IPS-15b (cell line): ENCODE data around the gene KIAA1217.
"Not testable (repeated sequence)": the region's sequence is repeated elsewhere in the genome, so short reads cannot be mapped to it uniquely, and the experiment has no call there.

Source experiments
- H3K27me3 ChIP-seq: one replicate; pipeline ENCODE4 v1.6.1; 2013; ENCODE audit warnings: low read length; ENCODE audit not compliant: control insufficient read depth, insufficient read depth
- H3K36me3 ChIP-seq: one replicate; pipeline ENCODE4 v1.6.1; 2013; ENCODE audit warnings: low read length; ENCODE audit not compliant: control insufficient read depth, insufficient read depth
- H3K4me1 ChIP-seq: one replicate; pipeline ENCODE4 v1.6.1; 2013; ENCODE audit warnings: mild to moderate bottlenecking, low read length; ENCODE audit not compliant: control insufficient read depth, insufficient read depth
- H3K4me3 ChIP-seq: one replicate; pipeline ENCODE4 v1.5.1; 2013; ENCODE audit warnings: low read depth, low read length
- H3K9ac ChIP-seq: one replicate; pipeline ENCODE4 v1.6.1; 2013; ENCODE audit warnings: low read depth, mild to moderate bottlenecking, low read length
- H3K9me3 ChIP-seq: one replicate; pipeline ENCODE4 v1.6.1; 2013; ENCODE audit warnings: mild to moderate bottlenecking, low read length; ENCODE audit not compliant: control insufficient read depth, insufficient read depth

Gene KIAA1217

DNA sequence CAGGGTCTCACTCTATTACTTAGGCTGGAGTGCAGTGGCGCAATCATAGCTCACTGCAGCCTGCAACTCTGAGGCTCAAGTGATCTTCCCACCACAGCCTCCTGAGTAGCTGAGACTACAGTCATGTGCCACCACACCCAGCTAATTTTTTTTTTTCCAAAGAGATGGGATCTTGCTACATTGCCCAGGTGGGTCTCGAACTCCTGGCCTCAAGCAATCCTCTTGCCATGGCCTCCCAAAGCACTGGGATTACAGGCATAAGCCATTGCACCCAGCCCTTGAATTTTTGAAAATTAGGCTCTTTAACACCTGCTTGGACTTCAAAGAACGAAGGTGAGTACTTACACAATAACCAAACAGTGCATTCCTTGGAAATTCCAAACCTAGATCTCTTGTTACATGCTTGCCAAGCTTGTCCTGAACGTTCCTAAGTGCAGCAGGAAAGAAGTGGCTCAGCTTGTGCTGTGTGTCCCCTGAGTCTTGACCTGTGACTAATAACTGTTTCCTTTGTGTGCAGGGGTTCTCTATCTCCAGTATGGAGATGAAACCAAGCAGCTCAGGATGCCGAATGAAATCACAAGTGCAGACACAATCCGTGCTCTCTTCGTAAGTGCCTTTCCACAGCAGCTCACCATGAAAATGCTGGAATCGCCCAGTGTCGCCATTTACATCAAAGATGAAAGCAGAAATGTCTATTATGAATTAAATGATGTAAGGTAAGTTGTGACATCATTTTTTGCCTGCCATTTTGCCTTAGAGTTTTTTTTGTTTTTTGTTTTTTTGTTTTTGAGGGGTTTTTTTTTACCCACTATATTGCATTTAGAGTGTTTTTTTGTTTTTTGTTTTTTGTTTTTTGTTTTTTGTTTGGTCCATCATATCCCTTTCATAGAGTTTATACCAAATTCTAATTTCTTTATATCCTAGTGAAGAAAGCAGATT is 223.8 kb downstream of the KIAA1217 start:
- no peak overlapping the region for H3K4me3 ChIP-seq
- no peak overlapping the region for H3K9ac ChIP-seq
- H3K4me1 ChIP-seq = peaks cover 2% of the 10 kb centered on the region
- H3K27me3 ChIP-seq = no peaks in the 10 kb centered on the region
- no peaks in the 10 kb centered on the region for H3K9me3 ChIP-seq
- H3K36me3 ChIP-seq = no peaks in the 10 kb centered on the region

DNA sequence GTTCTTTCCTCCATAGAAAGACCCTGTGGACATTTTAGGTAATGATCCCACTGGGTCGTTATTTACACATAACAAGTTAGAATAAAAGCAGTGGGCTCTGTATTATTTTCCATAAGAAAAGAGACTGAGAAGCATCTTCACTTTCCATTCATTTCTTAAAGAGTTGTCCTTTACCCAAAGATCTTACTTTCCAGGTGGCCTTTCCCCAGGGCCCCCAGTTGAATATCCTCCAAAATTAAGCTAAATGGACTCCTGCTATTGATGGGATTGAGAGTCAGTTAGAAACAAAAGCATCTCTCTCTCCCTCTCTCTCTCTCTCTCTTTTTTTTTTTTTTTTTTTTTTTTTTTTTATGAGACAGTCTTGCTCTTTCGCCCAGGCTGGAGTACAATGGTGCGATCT is 224.8 kb downstream of the KIAA1217 start:
- H3K36me3 ChIP-seq = no peaks in the 10 kb centered on the region

DNA sequence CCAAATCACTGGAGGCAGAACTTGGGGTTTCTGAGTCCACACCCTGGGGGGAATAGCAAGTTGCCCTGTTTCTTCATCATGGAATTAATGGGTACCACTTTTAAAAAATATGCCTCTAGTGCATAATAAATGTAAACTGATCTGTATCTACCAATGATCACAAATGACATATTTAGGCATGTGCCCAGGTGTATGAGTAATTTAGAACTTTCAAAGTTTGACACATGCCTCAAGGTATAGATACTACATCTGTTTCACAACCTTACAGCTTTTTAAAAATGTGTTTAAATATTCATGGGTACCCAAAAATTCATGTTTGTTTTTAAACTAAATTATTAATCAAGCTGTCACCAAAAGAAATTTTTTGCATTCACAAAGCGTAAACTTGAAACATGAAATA is 226.0 kb downstream of the KIAA1217 start:
- H3K36me3 ChIP-seq = no peaks in the 10 kb centered on the region
- H3K4me1 ChIP-seq = peaks cover 2% of the 10 kb centered on the region
- no peaks in the 10 kb centered on the region for H3K9me3 ChIP-seq
- H3K4me3 ChIP-seq = no peak overlapping the region
- no peak overlapping the region for H3K9ac ChIP-seq
- H3K27me3 ChIP-seq = no peaks in the 10 kb centered on the region

More for the DNA sequence above, 224.8 kb downstream of the KIAA1217 start:
- Histone ChIP-seq H3K9me3 (no peaks in the 10 kb centered on the region), H3K9ac (no peak overlapping the region), H3K4me3 (no peak overlapping the region), H3K4me1 (peaks cover 2% of the 10 kb centered on the region), H3K27me3 (no peaks in the 10 kb centered on the region)

DNA sequence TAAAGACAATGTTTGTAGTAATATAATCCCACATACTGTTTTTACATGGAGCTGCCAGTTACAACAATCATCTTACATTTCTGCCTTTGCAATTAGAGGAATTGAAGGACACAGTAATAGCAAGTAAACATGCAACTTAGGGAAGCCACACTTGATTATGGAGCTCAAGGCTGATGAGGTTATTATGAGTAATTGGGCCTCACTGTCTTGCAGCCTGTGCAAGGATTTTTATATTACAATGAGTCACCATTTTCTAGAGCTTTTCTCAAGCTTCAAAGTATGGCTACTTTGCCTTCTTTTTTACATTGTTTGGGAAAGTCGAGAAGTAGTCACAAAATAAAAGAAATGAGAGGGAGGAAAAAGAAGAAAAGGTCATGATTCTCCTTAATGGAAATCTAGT is 226.4 kb downstream of the KIAA1217 start:
- Histone ChIP-seq H3K36me3 (peaks cover 1% of the 10 kb centered on the region), H3K9ac (no peak overlapping the region), H3K4me3 (no peak overlapping the region), H3K9me3 (no peaks in the 10 kb centered on the region), H3K4me1 (peaks cover 2% of the 10 kb centered on the region), H3K27me3 (no peaks in the 10 kb centered on the region)

DNA sequence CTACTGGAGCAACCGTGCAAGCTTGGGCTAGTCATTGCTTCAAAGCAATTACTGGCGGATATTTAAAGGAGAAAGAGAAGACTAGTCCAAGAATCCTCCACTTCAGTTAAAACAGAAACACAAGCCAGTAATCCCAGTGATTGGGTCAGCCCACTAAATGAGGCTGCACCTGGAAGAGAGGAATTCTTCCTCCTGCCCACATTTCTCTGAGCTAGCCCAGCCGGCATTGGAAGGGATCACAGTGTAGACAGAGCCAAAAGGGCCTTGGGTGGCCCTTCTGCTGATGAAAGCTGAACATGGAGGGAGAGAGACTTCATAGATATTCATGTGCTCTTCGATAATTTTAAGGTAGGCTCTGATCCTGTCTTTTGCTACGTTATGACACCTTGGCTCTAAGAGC is 228.4 kb downstream of the KIAA1217 start:
- H3K9me3 ChIP-seq = no peaks in the 10 kb centered on the region
- H3K4me3 ChIP-seq = no peak overlapping the region
- no peak overlapping the region for H3K9ac ChIP-seq
- H3K4me1 ChIP-seq = peaks cover 2% of the 10 kb centered on the region
- no peaks in the 10 kb centered on the region for H3K27me3 ChIP-seq
- peaks cover 3% of the 10 kb centered on the region for H3K36me3 ChIP-seq

DNA sequence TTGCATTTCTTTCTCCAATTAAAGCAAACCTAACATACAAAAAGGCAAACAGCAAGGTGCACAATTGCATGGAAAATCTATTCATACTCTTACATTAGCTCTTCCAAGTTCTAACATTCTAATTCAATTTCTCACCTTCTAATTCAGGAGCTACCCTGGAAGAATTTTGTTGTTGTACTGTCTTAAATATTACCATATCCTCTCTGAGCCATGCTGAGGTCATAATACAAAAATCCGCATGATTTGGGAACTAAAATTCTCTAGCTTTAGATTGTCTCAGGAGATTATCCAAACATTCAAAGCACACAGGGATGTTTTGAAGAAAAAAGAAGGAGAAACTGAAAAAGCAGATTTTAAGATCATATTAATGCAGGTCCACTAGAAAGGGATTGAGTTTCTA is 229.9 kb downstream of the KIAA1217 start:
- H3K36me3 ChIP-seq = peaks cover 3% of the 10 kb centered on the region
- no peaks in the 10 kb centered on the region for H3K9me3 ChIP-seq
- H3K4me3 ChIP-seq = no peak overlapping the region
- no peaks in the 10 kb centered on the region for H3K4me1 ChIP-seq
- H3K9ac ChIP-seq = no peak overlapping the region
- no peaks in the 10 kb centered on the region for H3K27me3 ChIP-seq

DNA sequence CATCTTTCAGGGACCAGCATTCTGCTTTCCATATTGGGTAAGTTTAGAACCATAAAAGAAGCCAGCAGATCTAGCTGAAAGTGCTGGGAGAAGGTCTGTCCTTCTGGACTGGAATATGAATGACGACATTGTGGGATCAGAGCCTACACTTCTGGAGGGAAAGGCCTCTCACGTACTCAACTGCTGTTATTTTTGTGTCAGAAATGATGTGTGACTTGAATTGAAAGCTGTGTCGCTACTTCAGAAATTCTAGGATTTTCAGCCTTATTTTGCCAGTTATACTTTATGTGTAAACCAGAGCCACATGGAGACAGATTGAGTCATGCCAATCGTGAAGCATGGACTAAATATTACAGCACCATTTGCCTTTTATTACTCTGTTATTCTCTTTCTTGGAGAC is 231.0 kb downstream of the KIAA1217 start:
- Histone ChIP-seq H3K36me3 (peaks cover 3% of the 10 kb centered on the region), H3K9ac (no peak overlapping the region), H3K4me3 (no peak overlapping the region), H3K9me3 (no peaks in the 10 kb centered on the region), H3K27me3 (no peaks in the 10 kb centered on the region), H3K4me1 (no peaks in the 10 kb centered on the region)

DNA sequence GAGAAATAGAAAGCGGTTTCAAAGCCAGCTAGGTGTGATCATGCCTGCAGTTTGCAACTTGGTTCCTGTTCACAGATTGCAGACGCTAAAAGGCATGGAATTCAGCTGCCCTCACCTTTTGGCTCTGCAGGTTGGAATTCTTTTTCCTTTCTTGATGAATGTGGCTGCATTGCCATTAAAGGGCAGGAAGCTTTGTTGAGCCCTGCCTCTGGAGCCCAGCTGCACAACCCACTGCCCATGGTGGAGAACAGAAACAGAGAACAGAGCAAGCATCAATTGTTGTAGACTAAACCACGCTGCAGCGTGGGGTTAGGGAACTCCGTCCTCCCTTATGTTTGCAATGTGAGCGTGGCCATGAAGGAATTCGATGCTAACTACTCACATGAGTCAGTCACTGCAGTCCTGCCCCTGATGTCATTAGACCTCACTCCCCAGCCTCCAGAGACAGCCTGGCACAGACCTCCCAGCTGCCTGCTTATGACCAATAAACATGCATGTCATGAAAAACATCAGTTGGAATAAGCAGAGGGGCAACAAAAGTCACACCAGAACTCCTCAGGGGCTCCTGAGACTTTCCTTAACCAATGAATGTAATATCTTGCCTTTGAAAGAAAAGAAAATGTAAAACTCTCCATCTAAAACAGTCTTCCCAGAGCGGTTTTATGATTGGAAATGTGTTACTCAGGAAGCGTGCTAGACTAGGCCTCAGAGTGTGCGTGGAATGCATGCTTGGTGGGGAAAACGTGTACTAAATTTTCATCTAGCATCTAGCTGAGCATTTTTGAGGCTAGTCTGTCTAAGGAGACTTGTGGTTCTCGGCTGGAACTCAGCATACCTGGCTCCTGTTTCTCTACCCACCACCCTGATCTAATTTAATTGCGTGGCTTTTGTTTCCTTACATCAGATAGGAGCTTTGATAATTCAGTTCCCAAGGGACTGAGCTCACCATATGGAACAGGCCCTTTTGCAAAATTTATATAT is 232.2 kb downstream of the KIAA1217 start:
- no peaks in the 10 kb centered on the region for H3K27me3 ChIP-seq
- H3K4me1 ChIP-seq = no peaks in the 10 kb centered on the region
- no peaks in the 10 kb centered on the region for H3K9me3 ChIP-seq
- H3K4me3 ChIP-seq = no peak overlapping the region
- H3K9ac ChIP-seq = no peak overlapping the region
- H3K36me3 ChIP-seq = peaks cover 3% of the 10 kb centered on the region

DNA sequence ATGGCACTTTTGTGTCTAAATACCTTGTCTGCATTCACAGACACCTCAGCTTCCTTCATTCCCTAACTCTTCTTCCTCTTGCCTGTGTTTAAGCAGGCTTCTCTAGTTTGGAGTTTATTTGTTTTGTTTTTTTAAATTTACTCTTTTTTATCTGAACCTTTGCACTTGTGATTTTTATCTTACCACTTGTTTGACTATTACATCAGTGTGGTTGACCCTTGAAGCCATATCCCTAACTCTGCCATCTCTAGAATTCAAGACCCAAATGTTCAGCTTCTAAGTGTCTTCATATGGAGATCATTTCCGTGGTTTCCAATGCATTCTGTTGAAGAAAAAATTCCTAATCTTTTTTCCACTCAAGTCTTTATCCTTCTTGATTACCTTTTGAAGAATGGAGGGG is 233.3 kb downstream of the KIAA1217 start:
- no peaks in the 10 kb centered on the region for H3K4me1 ChIP-seq
- no peaks in the 10 kb centered on the region for H3K9me3 ChIP-seq
- H3K4me3 ChIP-seq = no peak overlapping the region
- no peaks in the 10 kb centered on the region for H3K27me3 ChIP-seq
- no peak overlapping the region for H3K9ac ChIP-seq
- peaks cover 3% of the 10 kb centered on the region for H3K36me3 ChIP-seq

DNA sequence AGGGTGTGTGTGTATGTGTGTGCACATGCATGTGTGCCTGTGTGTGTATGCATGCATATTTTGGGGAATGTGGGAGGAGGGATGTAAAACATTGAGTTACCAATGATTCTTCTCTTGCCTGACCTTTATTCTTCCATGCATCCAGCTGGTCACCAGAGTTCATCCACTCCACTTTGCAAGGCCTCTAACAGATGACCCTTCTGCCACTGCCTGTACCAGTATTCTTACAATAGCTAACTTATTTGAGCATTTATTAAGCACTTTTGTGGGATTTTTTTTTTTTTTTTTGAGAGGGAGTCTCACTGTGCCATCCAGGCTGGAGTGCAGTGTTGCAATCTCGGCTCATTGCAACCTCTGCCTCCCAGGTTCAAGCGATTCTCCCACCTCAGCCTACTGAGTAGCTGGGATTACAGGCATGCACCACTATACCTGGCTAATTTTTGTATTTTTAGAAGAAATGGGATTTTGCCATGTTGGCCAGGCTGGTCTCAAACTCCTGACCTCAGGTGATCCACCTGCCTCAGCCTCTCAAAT is 233.8 kb downstream of the KIAA1217 start:
- not testable (repeated sequence) for H3K36me3 ChIP-seq, H3K4me1 ChIP-seq, H3K27me3 ChIP-seq, H3K9me3 ChIP-seq, H3K9ac ChIP-seq, H3K4me3 ChIP-seq

DNA sequence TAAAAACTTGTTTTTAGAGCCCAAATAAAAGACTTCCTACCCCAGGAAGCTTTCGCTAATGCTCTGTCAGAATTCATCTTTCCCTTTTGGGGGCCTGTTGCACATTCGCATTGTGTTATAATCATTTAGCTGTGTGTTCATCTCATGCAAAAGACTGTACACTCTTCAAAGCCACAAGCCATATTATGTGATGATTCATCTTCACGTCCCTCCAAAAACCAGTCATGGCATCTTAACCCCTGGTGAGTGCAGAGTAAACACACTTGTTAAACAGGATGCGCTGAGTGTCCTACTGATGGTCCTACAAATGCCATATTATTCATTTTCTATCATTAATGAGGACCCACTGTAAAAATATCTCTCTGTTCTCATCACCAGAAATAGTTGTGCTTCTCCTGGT is 235.4 kb downstream of the KIAA1217 start:
- H3K36me3 ChIP-seq = peaks cover 3% of the 10 kb centered on the region

More for the DNA sequence above, 235.4 kb downstream of the KIAA1217 start:
- H3K4me1 ChIP-seq = no peaks in the 10 kb centered on the region
- no peaks in the 10 kb centered on the region for H3K27me3 ChIP-seq
- H3K9me3 ChIP-seq = no peaks in the 10 kb centered on the region
- H3K9ac ChIP-seq = no peak overlapping the region
- H3K4me3 ChIP-seq = no peak overlapping the region
